Ectodermal cell (in vitro differentiated cells): Measurements from ENCODE around the gene POLN.

ENCODE experiments used
- H3K27ac ChIP-seq: 2 replicates; pipeline ENCODE4 v1.7.0; 2013; ENCODE audit warnings: mild to moderate bottlenecking, low read depth, low read length; ENCODE audit not compliant: insufficient read depth, poor library complexity, severe bottlenecking
- H3K27me3 ChIP-seq: 2 replicates; pipeline ENCODE4 v1.7.0; 2013; ENCODE audit warnings: mild to moderate bottlenecking, low read length; ENCODE audit not compliant: insufficient read depth, control insufficient read depth, poor library complexity, severe bottlenecking
- H3K36me3 ChIP-seq: one replicate; pipeline ENCODE4 v1.7.0; 2013; ENCODE audit warnings: low read length; ENCODE audit not compliant: control insufficient read depth, insufficient read depth
- H3K4me1 ChIP-seq: one replicate; pipeline ENCODE4 v1.7.0; 2013; ENCODE audit warnings: low read length; ENCODE audit not compliant: control insufficient read depth, insufficient read depth
- H3K4me3 ChIP-seq: 2 replicates; pipeline ENCODE4 v1.7.0; 2013; ENCODE audit warnings: low read depth, low read length, control low read depth; ENCODE audit not compliant: insufficient read depth
- H3K9me3 ChIP-seq: 2 replicates; pipeline ENCODE4 v1.7.0; 2013; ENCODE audit warnings: mild to moderate bottlenecking, low read length, moderate library complexity; ENCODE audit not compliant: control insufficient read depth
- WGBS, 2 experiments: methylation state at CpG; one replicate each; pipeline ENCODE4 v1.1.7; 2013; ENCODE audit warnings: missing lambda C conversion rate in 2 of 2; 5-methylcytosine and 5-hydroxymethylcytosine counted together

Gene POLN

DNA sequence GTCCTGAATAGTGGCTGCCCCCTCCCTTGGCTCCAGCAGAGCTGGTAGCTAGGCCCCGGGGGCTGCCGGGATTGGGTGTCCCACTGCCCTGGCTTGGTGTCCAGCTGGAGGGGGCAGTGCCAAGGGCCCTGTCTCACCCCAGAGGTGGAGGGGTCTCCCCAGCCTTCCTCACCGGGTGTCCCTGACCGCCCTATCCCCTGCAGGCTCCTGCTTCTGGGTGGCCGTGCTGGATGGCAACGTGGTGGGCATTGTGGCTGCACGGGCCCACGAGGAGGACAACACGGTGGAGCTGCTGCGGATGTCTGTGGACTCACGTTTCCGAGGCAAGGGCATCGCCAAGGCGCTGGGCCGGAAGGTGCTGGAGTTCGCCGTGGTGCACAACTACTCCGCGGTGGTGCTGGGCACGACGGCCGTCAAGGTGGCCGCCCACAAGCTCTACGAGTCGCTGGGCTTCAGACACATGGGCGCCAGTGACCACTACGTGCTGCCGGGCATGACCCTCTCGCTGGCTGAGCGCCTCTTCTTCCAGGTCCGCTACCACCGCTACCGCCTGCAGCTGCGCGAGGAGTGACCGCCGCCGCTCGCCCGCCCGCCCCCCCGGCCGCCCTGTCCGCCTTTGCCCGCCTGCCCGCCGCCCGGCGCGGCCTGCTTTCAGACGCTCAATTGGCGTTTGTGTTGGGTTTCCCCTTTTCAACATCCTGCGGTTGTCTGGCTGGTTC is 178.2 kb downstream of the POLN start:
- Histone ChIP-seq H3K27me3 (peaks cover 29% of the 10 kb centered on the region), H3K9me3 (no peaks in the 10 kb centered on the region), H3K27ac (no peak overlapping the region), H3K36me3 (no peaks in the 10 kb centered on the region), H3K4me1 (no peaks in the 10 kb centered on the region), H3K4me3 (no peak overlapping the region)
- WGBS, 2 experiments, result 96% methylated on average over 53 of the region's 53 CpGs

GRCh38 chr4:2062808-2063524 is 179.0 kb downstream of the POLN start:
- peaks cover 36% of the 10 kb centered on the region for H3K27me3 ChIP-seq
- no peaks in the 10 kb centered on the region for H3K36me3 ChIP-seq
- no peaks in the 10 kb centered on the region for H3K4me1 ChIP-seq
- no peaks in the 10 kb centered on the region for H3K9me3 ChIP-seq
- 87% methylated on average over 16 of the region's 16 CpGs for WGBS, 2 experiments
- H3K27ac ChIP-seq, result no peak overlapping the region
- no peak overlapping the region for H3K4me3 ChIP-seq

DNA sequence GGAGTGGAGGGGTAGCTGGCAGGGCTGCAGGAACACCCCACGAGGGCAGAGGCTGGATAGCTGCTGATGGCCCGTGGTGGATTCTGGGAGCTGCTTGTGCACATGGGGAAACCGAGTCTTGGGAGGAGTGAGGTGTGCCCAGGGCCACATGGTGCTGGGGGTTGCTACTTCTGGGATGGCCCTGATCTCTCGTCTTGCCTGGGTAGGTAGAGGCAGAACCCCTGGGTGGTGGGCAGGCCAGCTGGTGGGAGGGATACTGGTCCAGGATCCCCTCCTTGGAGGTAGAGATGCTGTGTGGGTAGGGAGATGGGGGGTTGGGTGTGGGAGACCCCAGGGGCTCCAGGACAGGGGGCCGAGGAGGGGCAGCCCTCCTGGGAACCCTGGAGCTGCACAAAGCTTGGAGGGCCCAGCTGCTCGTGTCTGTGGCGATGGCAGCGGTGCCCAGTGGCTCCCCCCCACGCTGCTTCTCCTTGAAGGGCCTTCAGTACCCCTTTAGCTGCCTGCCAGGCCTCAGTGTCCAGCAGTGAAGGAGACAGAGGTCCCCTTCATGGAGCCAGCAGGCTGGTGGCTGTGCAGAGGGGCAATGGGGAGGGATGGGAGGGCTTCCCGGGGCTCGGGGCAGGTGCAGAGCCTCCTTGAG is 179.6 kb downstream of the POLN start:
- Histone ChIP-seq H3K27ac (no peak overlapping the region), H3K4me3 (no peak overlapping the region), H3K27me3 (peaks cover 43% of the 10 kb centered on the region), H3K4me1 (no peaks in the 10 kb centered on the region), H3K36me3 (no peaks in the 10 kb centered on the region), H3K9me3 (no peaks in the 10 kb centered on the region)
- WGBS, 2 experiments, result 89 to 91% methylated on average over 11 of the region's 11 CpGs

DNA sequence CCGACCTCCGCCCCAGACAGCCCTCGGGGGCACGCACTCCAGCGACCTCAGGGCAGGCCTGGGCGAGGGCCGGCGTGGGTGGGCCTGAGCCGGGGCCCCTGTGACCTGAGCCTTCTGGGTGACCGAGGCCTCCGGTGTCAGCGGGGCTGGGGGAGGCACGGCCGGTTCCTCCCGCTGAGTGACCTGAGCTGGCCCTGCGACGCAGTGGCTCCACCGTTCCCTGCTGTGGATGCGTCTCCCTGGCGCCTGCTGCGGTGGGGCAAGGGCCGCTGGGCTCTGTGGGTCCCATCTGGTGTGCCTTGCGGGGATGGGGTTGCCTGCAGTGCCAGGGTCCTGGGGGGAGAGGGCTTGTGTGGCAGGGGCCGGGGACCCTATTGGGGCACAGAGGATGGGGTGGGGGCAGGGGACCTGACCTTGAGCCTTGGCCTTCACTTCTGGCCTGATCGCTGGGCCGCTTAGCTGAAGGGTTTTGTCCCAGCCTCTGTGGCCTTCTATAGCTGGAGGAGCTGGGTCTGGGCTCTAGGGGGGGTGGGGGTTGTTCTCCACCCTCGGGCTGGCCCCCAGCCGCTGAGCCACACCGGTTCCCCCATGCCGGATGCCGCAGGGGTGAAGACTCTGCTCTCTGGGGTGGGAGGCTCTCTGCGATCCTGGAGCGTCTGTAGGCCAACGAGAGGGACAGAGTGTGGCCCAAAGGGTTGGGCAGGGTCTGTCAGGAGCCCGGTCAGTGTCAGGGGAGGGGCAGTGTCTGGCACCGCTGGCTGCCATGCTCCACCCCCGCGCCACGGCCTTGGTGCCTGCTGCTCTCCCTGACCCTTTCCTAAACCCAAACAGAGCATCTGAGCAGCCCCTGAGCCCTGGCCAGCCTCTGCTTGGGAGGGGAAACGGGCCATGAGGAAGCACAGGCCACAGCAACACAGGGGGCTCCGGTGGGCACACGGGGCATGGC is 180.5 kb downstream of the POLN start:
- H3K36me3 ChIP-seq, result no peaks in the 10 kb centered on the region
- WGBS, 2 experiments, result 52 to 53% methylated on average over 42 of the region's 42 CpGs
- H3K9me3 ChIP-seq, result no peaks in the 10 kb centered on the region
- H3K4me3 ChIP-seq, result peak overlapping the region; percentile 2
- H3K4me1 ChIP-seq, result no peaks in the 10 kb centered on the region
- H3K27ac ChIP-seq, result no peak overlapping the region
- peaks cover 51% of the 10 kb centered on the region for H3K27me3 ChIP-seq

- WGBS, 2 experiments, result 3% methylated on average over 51 to 53 of the region's 54 CpGs
- Histone ChIP-seq H3K9me3 (no peaks in the 10 kb centered on the region), H3K4me1 (no peaks in the 10 kb centered on the region), H3K27me3 (peaks cover 59% of the 10 kb centered on the region), H3K36me3 (no peaks in the 10 kb centered on the region), H3K4me3 (peak overlapping the region; percentile 22), H3K27ac (no peak overlapping the region)
Observed at GRCh38 chr4:2060611-2061185, 181.2 kb downstream of the POLN start.

DNA sequence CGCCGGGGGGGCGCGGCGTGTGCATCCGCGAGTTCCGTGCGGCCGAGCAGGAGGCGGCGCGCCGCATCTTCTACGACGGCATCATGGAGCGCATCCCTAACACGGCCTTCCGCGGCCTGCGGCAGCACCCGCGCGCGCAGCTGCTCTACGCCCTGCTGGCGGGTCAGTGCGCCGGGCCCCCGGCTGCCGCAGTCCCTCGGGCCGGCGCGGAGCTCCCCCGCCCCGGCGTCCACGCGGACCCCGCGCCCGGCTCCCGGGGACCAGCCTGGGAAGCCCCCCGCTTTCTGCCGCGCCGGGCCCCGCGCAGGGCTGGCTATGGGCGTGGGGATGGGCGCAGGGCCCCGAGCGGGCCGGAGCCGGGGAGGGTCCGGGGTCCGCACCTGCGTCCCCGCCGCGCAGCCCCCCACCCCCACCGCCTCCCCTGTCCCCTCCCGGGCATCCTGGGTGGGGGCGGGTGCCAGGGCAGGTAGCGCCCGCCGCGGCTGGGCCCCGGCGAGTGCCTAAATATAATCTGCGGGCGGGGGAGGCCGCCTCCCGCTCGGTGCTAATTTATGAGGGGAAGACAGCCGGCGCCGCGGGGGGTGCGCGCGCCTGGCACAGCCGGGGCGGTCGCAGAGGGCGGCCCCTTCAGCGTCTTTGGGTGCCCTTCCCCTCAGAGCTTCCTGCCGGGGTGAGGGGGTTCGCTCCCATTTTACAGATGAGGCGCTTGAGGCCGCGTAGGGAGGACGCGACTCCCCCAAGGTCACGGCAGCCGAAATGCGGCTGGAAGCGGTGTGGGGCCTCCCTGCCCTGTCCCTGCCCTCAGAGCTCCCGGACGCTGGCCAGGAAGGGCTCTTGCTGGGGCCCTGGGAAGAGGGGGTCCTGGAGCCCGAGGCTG is 182.0 kb downstream of the POLN start:
- H3K27me3 ChIP-seq, result peaks cover 63% of the 10 kb centered on the region
- 5% methylated on average over 102 of the region's 102 CpGs for WGBS, 2 experiments
- H3K27ac ChIP-seq, result no peak overlapping the region
- no peaks in the 10 kb centered on the region for H3K36me3 ChIP-seq
- no peaks in the 10 kb centered on the region for H3K9me3 ChIP-seq
- H3K4me3 ChIP-seq, result peak overlapping the region; percentile 22
- H3K4me1 ChIP-seq, result no peaks in the 10 kb centered on the region

DNA sequence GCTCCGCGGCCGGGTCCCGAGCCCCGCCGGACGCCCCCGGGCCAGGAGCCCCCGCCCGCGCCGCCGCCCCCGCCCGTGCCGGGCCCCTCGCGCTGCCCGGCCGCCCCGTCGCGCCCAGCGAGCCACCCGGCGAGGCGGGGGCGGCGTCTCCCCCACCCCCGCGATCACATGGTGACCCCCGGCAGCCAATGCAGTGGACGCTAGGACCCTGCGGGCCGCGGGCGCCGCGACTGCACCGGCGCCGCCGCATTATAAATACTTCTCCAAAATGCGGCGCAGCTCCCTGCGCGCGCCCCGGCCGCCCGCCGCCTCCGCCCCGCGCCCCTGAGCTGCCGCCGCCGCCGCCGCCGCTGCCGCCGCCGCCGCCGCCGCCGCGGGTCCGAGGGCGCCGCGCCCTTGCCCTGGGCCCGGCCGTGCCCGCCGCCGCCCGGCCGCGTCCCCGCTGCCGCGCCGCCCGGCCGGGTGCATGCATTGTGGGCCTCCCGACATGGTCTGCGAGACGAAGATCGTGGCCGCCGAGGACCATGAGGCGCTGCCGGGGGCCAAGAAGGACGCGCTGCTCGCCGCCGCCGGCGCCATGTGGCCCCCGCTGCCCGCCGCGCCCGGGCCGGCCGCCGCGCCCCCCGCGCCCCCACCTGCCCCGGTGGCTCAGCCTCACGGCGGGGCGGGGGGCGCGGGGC is 182.7 kb downstream of the POLN start, which contains the start of gene NAT8L:
Gene NAT8L (plus strand): TSS at position 282 of the 680 bp plus-strand sequence. CDS start 185 bp downstream, at position 467.
- Histone ChIP-seq H3K4me1 (no peaks in the 10 kb centered on the region), H3K9me3 (no peaks in the 10 kb centered on the region), H3K27me3 (peaks cover 63% of the 10 kb centered on the region), H3K4me3 (peak within 1 kb of the TSS; percentile 47), H3K36me3 (no peaks in the 10 kb centered on the region), H3K27ac (no peak within 1 kb of the TSS)
- 0% methylated on average over 119 of the region's 119 CpGs for WGBS, 2 experiments

DNA sequence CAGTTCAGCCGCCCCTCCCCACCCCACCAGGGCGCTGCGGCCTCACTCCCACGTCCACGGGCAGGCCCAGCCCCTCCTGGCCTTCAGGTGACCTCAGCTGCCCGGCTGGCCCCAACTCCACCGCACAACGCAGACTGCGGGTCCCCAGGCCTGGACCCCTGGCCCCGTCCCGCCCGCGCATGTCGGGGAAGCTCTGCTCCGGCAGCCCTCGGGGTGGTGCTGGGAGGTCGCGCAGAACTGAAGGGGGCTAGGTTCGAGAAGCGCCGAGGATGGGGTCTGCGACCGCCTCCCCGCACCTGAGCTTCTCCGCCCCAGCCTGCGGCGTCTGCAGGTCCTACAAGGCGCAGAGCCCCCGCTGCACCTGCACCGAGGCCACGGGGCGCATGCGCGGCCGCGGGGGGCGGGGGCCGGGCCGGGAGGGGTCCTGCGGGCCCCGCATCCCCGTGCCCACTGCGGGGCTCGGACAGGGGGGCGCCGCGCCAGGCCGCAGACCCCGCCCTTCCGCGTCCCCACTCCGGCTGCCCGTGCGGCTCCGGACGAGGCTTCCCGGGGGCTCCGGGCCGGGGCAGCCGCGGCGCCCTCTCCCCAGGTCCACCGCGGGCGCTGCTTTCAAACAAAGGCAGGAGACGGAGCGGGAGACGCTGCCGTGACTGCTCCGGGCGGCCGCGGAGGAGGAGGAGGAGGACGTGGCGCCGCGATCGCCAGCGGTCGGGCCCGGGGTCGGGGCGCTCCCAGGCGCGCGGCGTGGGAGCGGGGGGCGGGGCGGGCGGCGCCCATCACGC is 183.5 kb downstream of the POLN start:
- Histone ChIP-seq H3K27me3 (peaks cover 63% of the 10 kb centered on the region), H3K9me3 (no peaks in the 10 kb centered on the region), H3K27ac (no peak overlapping the region), H3K36me3 (no peaks in the 10 kb centered on the region), H3K4me3 (peak overlapping the region; percentile 47), H3K4me1 (no peaks in the 10 kb centered on the region)
- WGBS, 2 experiments, result 1% methylated on average over 93 of the region's 93 CpGs
